Loucy (cell line): ENCODE measurements around the gene PRRT3.
A peak's percentile ranks its signal among the peaks of the same experiment; 100 is the strongest.
"Not testable (repeated sequence)": the region's sequence is repeated elsewhere in the genome, so short reads cannot be mapped to it uniquely, and the experiment has no call there.

ENCODE experiments used
- H2AFZ ChIP-seq: fragments of 200-600 bp; sonication (generic); 2 replicates; pipeline ENCODE4 v1.6.0; 2016; ENCODE audit warnings: antibody characterized with exemption, mild to moderate bottlenecking, low read length, moderate library complexity
- H3F3A ChIP-seq: fragments of 200-600 bp; 2 replicates; pipeline ENCODE4 v1.6.0; 2016; ENCODE audit warnings: antibody characterized with exemption, low read depth, mild to moderate bottlenecking
- H3K27me3 ChIP-seq: fragments of 200-600 bp; sonication (generic); 2 replicates; pipeline ENCODE4 v1.6.1; 2014; ENCODE audit warnings: low read length, mild to moderate bottlenecking; ENCODE audit not compliant: insufficient read depth, poor library complexity, severe bottlenecking
- H3K36me3 ChIP-seq: fragments of 200-600 bp; sonication (generic); 2 replicates; pipeline ENCODE4 v1.6.1; 2016; ENCODE audit warnings: low read length; ENCODE audit not compliant: insufficient read depth
- H3K4me1 ChIP-seq: fragments of 200-600 bp; sonication (generic); 2 replicates; pipeline ENCODE4 v1.5.1; 2014; ENCODE audit warnings: low read length, mild to moderate bottlenecking; ENCODE audit not compliant: insufficient read depth, poor library complexity, severe bottlenecking
- H3K4me2 ChIP-seq: fragments of 200-600 bp; sonication (generic); 2 replicates; pipeline ENCODE4 v1.6.0; 2014; ENCODE audit warnings: antibody characterized with exemption, low read length, low read depth, mild to moderate bottlenecking; ENCODE audit not compliant: poor library complexity, severe bottlenecking
- H3K4me3 ChIP-seq: fragments of 200-600 bp; sonication (generic); 2 replicates; pipeline ENCODE4 v1.5.1; 2014; ENCODE audit warnings: low read length, mild to moderate bottlenecking, mixed read lengths; ENCODE audit not compliant: poor library complexity, severe bottlenecking
- H3K79me2 ChIP-seq: fragments of 200-600 bp; sonication (generic); 2 replicates; pipeline ENCODE4 v1.6.1; 2014; ENCODE audit warnings: low read length; ENCODE audit not compliant: insufficient read depth
- H3K9ac ChIP-seq: fragments of 200-600 bp; sonication (generic); 2 replicates; pipeline ENCODE4 v1.6.0; 2014; ENCODE audit warnings: mild to moderate bottlenecking, low read depth, low read length, moderate library complexity; ENCODE audit not compliant: poor library complexity, severe bottlenecking
- H3K9me2 ChIP-seq: fragments of 200-600 bp; sonication (generic); replicated peaks from 2 replicates; pipeline ENCODE4 v1.6.1; 2016; ENCODE audit warnings: low read depth, low read length, mixed read lengths
- H3K9me3 ChIP-seq: fragments of 200-600 bp; sonication (generic); 2 replicates; pipeline ENCODE4 v1.6.1; 2014; ENCODE audit warnings: mild to moderate bottlenecking, antibody characterized with exemption, low read length, low read depth; ENCODE audit not compliant: insufficient read depth
- H4K20me1 ChIP-seq: fragments of 200-600 bp; sonication (generic); 2 replicates; pipeline ENCODE4 v1.6.0; 2014; ENCODE audit warnings: antibody characterized with exemption, low read length, mild to moderate bottlenecking; ENCODE audit not compliant: insufficient read depth, poor library complexity, severe bottlenecking
- CTCF ChIP-seq: fragments of 200-600 bp; sonication (generic); conservative IDR thresholded peaks from 2 replicates; pipeline ENCODE4 v1.5.1; 2014; ENCODE audit warnings: mild to moderate bottlenecking, antibody characterized with exemption, low read length
- EZH2phosphoT487 ChIP-seq: fragments of 200-600 bp; IDR thresholded peaks from 2 replicates; pipeline ENCODE4 v1.6.1; 2018; ENCODE audit warnings: antibody characterized with exemption, mild to moderate bottlenecking, moderate library complexity, borderline replicate concordance

PRRT3 gene

GRCh38 chr3:9902372-9903237 is 49.6 kb downstream of the PRRT3 start, which contains the start of gene IL17RE:
Gene IL17RE, plus strand, starts transcription at chr3:9902848. Its CDS starts 85 bp downstream, at chr3:9902933.
- Histone ChIP-seq H3K36me3 (peaks cover 5% of the 10 kb centered on the region; the same call in 1 of the 2 replicates), H3F3A (no peaks in the 10 kb centered on the region), H3K27me3 (no peaks in the 10 kb centered on the region), H3K4me2 (peak within 1 kb of the TSS; percentile 85), H2AFZ (peak within 1 kb of the TSS; percentile 74), H3K4me3 (peak within 1 kb of the TSS; percentile 80), H3K9me2 (no peaks in the 10 kb centered on the region), H3K9me3 (no peaks in the 10 kb centered on the region), H4K20me1 (no peaks in the 10 kb centered on the region), H3K79me2 (peaks cover 29% of the 10 kb centered on the region), H3K4me1 (peaks cover 36% of the 10 kb centered on the region), H3K9ac (peak within 1 kb of the TSS; percentile 88)
- TF ChIP-seq EZH2phosphoT487, result no peak
- no peak for TF ChIP-seq CTCF

- no peaks in the 10 kb centered on the region for H3K9me3 ChIP-seq
- TF ChIP-seq EZH2phosphoT487 (no peak), CTCF (no peak)
- no peaks in the 10 kb centered on the region for H3K9me2 ChIP-seq
- peaks cover 36% of the 10 kb centered on the region for H3K4me1 ChIP-seq
- H3K4me2 ChIP-seq, result peak overlapping the region; percentile 85
- H4K20me1 ChIP-seq, result no peaks in the 10 kb centered on the region
- peaks cover 29% of the 10 kb centered on the region for H3K79me2 ChIP-seq
- H3K9ac ChIP-seq, result peak overlapping the region; percentile 88
- peak overlapping the region; percentile 74 for H2AFZ ChIP-seq
- H3K36me3 ChIP-seq, result peaks cover 5% of the 10 kb centered on the region; the same call in 1 of the 2 replicates
- H3F3A ChIP-seq, result no peaks in the 10 kb centered on the region
- peak overlapping the region; percentile 80 for H3K4me3 ChIP-seq
- H3K27me3 ChIP-seq, result no peaks in the 10 kb centered on the region
Measured at GRCh38 chr3:9901967-9902366, 50.2 kb downstream of the PRRT3 start.

GRCh38 chr3:9900965-9901415 is 51.2 kb downstream of the PRRT3 start:
- not testable (repeated sequence) for H3K9me3 ChIP-seq, H3K27me3 ChIP-seq, H3K9me2 ChIP-seq, H3K9ac ChIP-seq, H4K20me1 ChIP-seq, H3K4me3 ChIP-seq, H3K36me3 ChIP-seq, H2AFZ ChIP-seq, H3K4me2 ChIP-seq, H3F3A ChIP-seq
- peaks cover 36% of the 10 kb centered on the region for H3K4me1 ChIP-seq
- peaks cover 32% of the 10 kb centered on the region for H3K79me2 ChIP-seq
